Measurements from ENCODE around the gene XRN1. TPM values are rescaled to one million over a fixed set of nuclear protein-coding genes. Genes with fewer than 3 reads are reported as not detected.
"Not testable (repeated sequence)": the region's sequence is repeated elsewhere in the genome, so short reads cannot be mapped to it uniquely, and the experiment has no call there.

Gene XRN1
- total and polyA plus RNA-seq, 9 donors: 7.6 to 49.9 (median 42.4) TPM

DNA sequence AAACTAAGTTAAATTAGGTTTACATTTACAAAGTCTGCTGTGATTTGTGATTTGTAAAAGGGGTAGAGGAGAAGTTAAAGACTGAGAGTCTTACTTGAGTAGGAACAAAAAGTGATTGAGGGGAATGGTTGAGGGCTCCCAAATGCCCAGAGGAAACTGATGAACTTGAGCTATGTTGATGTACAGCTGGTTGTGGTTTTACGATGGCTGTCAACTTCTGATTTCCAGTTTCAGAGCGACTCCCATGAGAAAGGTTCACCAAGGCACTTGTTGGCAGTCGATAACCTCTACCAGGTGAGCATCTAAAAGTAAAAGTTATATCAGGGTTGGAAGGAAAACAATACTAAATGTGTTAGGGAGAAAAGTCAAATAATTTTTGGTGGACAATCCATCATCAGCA is 91.0 kb downstream of the XRN1 start:
- TF ChIP-seq, protein P1, sequence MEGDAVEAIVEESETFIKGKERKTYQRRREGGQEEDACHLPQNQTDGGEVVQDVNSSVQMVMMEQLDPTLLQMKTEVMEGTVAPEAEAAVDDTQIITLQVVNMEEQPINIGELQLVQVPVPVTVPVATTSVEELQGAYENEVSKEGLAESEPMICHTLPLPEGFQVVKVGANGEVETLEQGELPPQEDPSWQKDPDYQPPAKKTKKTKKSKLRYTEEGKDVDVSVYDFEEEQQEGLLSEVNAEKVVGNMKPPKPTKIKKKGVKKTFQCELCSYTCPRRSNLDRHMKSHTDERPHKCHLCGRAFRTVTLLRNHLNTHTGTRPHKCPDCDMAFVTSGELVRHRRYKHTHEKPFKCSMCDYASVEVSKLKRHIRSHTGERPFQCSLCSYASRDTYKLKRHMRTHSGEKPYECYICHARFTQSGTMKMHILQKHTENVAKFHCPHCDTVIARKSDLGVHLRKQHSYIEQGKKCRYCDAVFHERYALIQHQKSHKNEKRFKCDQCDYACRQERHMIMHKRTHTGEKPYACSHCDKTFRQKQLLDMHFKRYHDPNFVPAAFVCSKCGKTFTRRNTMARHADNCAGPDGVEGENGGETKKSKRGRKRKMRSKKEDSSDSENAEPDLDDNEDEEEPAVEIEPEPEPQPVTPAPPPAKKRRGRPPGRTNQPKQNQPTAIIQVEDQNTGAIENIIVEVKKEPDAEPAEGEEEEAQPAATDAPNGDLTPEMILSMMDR (IDR thresholded peaks at IDR 0.05): no peak
- TF ChIP-seq POLR2A (IDR thresholded peaks at IDR 0.05) (no peak), EP300 (IDR thresholded peaks at IDR 0.05) (no peak)
- Histone ChIP-seq H3K4me3 (no peak overlapping the region), H3K36me3 (no peaks in the 10 kb centered on the region), H3K4me1 (ENCODE audit: insufficient read depth) (no peaks in the 10 kb centered on the region), H3K9me3 (no peaks in the 10 kb centered on the region), H3K27me3 (no peaks in the 10 kb centered on the region), H3K27ac (no peak overlapping the region)
- intact Hi-C loops (cut with DNase I): no loop called here
- 97 to 99% (median 97%) methylated on average over 3 of the region's 3 CpGs for WGBS, 3 donors
- no peak for DNase-seq

DNA sequence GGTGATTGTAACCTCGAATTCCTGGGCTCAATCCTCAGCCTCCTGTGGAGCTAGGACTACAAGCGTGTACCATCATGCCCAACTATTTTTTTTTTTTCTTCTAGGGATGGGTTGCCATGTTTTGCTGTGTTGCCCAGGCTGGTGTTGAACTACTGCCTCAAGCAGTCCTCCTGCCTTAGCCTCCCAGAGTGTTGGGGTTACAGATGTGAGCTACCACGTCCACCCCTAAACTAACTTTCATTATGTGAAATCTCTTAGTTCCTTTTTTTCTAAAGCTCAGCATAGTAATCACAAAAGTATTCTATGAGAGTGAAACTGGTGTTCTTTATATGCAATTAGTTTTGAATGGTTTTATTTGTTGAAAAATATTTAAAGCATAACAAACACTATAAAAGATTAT is 92.1 kb downstream of the XRN1 start:
- Histone ChIP-seq H3K9me3 (no peaks in the 10 kb centered on the region), H3K4me1 (ENCODE audit: insufficient read depth) (no peaks in the 10 kb centered on the region), H3K36me3 (no peaks in the 10 kb centered on the region), H3K27me3 (no peaks in the 10 kb centered on the region), H3K27ac (no peak overlapping the region), H3K4me3 (no peak overlapping the region)
- DNase-seq: no peak
- no peak for TF ChIP-seq EP300 (IDR thresholded peaks at IDR 0.05)
- no peak for TF ChIP-seq POLR2A (IDR thresholded peaks at IDR 0.05)
- TF ChIP-seq, protein P1 (IDR thresholded peaks at IDR 0.05): no peak
- intact Hi-C loops (cut with DNase I): no loop called here
- WGBS, 3 donors: 95 to 98% (median 96%) methylated on average over 3 of the region's 3 CpGs

DNA sequence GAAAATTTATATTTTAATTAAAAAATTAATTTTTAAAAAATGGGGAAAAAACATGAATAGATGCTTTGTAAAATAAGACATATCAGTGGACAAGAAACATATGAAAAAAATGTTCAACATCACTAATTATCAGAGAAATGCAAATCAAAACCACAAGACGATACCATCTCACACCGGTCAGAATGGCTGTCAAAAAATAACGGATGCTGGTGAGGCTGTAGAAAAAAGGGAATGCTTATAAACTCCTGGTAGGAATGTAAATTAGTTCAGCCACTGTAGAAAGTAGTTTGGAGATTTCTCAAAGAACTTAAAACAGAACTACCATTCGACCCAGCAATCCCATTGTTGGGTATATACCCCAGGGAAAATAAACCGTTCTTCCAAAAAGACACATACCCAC is 93.8 kb downstream of the XRN1 start:
- DNase-seq: no peak
- Histone ChIP-seq H3K36me3 (no peaks in the 10 kb centered on the region), H3K9me3 (no peaks in the 10 kb centered on the region), H3K27me3 (no peaks in the 10 kb centered on the region), H3K27ac (no peak overlapping the region), H3K4me3 (no peak overlapping the region), H3K4me1 (ENCODE audit: insufficient read depth) (no peaks in the 10 kb centered on the region)
- TF ChIP-seq, protein P1 (IDR thresholded peaks at IDR 0.05): no peak
- TF ChIP-seq POLR2A (IDR thresholded peaks at IDR 0.05): no peak
- no peak for TF ChIP-seq EP300 (IDR thresholded peaks at IDR 0.05)
- WGBS, 3 donors: 96 to 98% (median 97%) methylated on average over 5 of the region's 5 CpGs
- intact Hi-C loops (cut with DNase I): no loop called here

DNA sequence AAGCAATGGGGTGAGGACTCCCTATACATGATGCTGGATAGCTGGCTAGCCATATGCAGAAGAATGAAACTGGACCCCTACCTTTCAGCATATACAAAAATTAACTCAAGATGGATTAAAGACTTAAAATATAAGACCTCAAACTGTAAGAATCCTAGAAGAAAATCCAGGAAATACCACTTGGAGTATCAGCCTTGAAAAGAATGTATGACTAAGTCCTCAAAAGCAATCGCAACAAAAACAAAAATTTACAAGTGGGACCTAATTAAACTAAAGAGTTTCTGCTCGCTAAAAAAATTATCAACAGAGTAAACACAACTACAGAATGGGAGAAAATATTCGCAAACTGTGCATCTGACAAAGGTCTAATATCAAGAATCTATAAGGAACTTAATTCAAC is 94.3 kb downstream of the XRN1 start:
- no peaks in the 10 kb centered on the region for H3K36me3 ChIP-seq
- 87 to 93% (median 92%) methylated on average over 3 of the region's 3 CpGs for WGBS, 3 donors
- H3K9me3 ChIP-seq: no peaks in the 10 kb centered on the region
- no peak overlapping the region for H3K27ac ChIP-seq
- no peaks in the 10 kb centered on the region for H3K27me3 ChIP-seq
- intact Hi-C loops (cut with DNase I): no loop called here
- TF ChIP-seq POLR2A (IDR thresholded peaks at IDR 0.05) (no peak), EP300 (IDR thresholded peaks at IDR 0.05) (no peak)
- TF ChIP-seq, protein P1 (IDR thresholded peaks at IDR 0.05): no peak
- H3K4me1 ChIP-seq (ENCODE audit: insufficient read depth): no peaks in the 10 kb centered on the region
- DNase-seq: no peak
- no peak overlapping the region for H3K4me3 ChIP-seq

DNA sequence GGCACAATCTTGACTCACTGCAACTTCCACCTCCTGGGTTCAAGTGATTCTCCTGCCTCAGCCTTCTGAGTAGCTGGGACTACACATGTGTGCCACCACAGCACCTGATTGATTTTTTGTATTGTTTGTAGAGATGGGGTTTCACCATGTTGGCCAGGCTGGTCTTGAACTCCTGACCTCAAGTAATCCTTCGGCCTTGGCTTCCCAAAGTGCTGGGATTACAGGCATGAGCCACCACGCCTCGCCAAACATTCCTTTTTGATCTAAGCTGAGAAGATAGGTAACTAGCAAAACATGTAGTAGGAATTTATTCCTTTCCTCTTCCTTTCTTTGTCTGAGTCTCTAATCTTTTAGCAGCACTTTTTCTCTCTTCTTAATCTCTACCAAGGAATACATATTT is 95.1 kb downstream of the XRN1 start:
- 96 to 99% (median 97%) methylated on average over 3 of the region's 3 CpGs for WGBS, 3 donors
- H3K27ac ChIP-seq; H3K27me3 ChIP-seq; intact Hi-C loops (cut with DNase I); H3K4me3 ChIP-seq; H3K4me1 ChIP-seq (ENCODE audit: insufficient read depth); H3K36me3 ChIP-seq; H3K9me3 ChIP-seq; DNase-seq: not testable (repeated sequence)
